Astrocyte (in vitro differentiated cells and primary cell): ENCODE measurements around the gene POTEI.
"Not testable (repeated sequence)": the region's sequence is repeated elsewhere in the genome, so short reads cannot be mapped to it uniquely, and the experiment has no call there.

ENCODE experiments used
- CTCF ChIP-seq: IDR thresholded peaks from 2 replicates; pipeline ENCODE4 v1.5.1; 2011; ENCODE audit warnings: low read depth, mild to moderate bottlenecking, inconsistent platforms, low read length, moderate library complexity; ENCODE audit not compliant: insufficient read depth
- EZH2 ChIP-seq: IDR thresholded peaks from 2 replicates; pipeline ENCODE4 v1.6.1; 2012; ENCODE audit warnings: mild to moderate bottlenecking, low read length, inconsistent platforms; ENCODE audit not compliant: insufficient read depth

DNA sequence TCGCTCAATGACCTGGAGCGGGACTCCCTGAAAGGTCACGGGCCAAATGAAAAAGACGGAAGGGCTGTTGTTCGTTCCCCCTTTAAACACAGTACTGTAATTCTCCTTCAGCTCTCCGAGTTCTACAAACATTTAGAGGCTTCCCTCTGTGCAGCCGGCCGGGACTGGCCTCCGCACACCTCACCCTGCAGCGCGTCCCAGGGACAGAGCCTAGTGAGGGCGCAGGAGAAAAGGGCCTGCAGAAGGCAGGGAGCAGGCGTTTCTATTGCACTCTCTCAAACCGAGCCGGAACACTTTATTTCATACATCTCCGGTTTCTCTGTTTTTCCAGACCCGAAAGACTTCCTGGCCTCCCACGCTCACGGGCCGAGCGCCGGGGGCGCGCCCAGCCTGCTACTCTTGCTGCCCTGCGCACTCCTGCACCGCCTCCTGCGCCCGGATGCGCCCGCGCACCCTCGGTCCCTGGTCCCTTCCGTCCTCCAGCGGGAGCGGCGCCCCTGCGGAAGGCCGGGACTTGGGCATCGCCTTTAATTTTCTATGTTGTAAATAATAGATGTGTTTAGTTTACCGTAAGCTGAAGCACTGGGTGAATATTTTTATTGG is 18.3 kb upstream of the POTEI start:
- TF ChIP-seq CTCF, EZH2: not testable (repeated sequence)
